Pancreas (tissue), 10 donors: Measurements from ENCODE around the gene ZER1. TPM values are rescaled to one million over a fixed set of nuclear protein-coding genes. Genes with fewer than 3 reads are reported as not detected.

Experiments
- ATAC-seq, 4 donors: fragments of 200-7000 bp; cut with Tn5 transposase; one replicate each; pipeline versions ENCODE4 v1.8.0 to v1.9.1; 2020; ENCODE audit warnings: mild to moderate bottlenecking in 4 of 4, moderate library complexity in 4 of 4
- DNase-seq, 6 donors: peaks; one replicate each; pipeline ENCODE4 v3.0.0-alpha.2; 2020
- FAIRE-seq: peaks from 2 replicates; lab custom pipeline; 2012; peaks lifted over from hg19 to GRCh38; lab: Jason Lieb, UNC
- H3K27ac ChIP-seq, 4 donors: fragments of 200-600 bp; sonication (generic); 1 replicate in 3 of 4; 2 replicates in 1 of 4; pipeline versions ENCODE4 v1.5.0 to v1.8.0; 2020
- H3K27me3 ChIP-seq, 4 donors: fragments of 200-600 bp; one replicate each; pipeline ENCODE4 v1.8.0; 2021
- H3K36me3 ChIP-seq, 3 donors: fragments of 200-600 bp; sonication (generic) in 1 of 3; one replicate each; pipeline versions ENCODE4 v1.5.0 to v1.8.0; 2020 to 2021
- H3K4me1 ChIP-seq, 3 donors: fragments of 200-600 bp; one replicate each; pipeline ENCODE4 v1.8.0; 2021
- H3K4me3 ChIP-seq, 4 donors: fragments of 200-600 bp; sonication (generic) in 2 of 4; one replicate each; pipeline versions ENCODE4 v1.5.0 to v1.8.0; 2020 to 2021
- H3K9me3 ChIP-seq, 4 donors: fragments of 200-600 bp; one replicate each; pipeline ENCODE4 v1.8.0; 2021
- WGBS, 2 donors: extraction: QIAGEN DNeasy Blood & Tissue Kit; methylation state at CpG; one replicate each; pipeline ENCODE4 v1.1.7; 2013; 5-methylcytosine and 5-hydroxymethylcytosine counted together
- intact Hi-C, 3 donors: fragments of 100-400 bp; cut with DNase I; formaldehyde crosslinking; loops; one replicate each; pipeline versions ENCODE4 v1.11.1 to v1.14.2; 2022
- polyA plus RNA-seq, 2 donors: library from polyadenylated mRNA; stranded (reverse); fragments of 200-250 nt; gene quantifications; one replicate each; pipeline ENCODE4 v1.2.3, GENCODE V29; 2013
- total RNA-seq, 6 donors: library from RNA; stranded (reverse); fragmentation: NEBNext Ultra II Directional in 4 of 6; extraction: Animal tissue kit (Norgen Biotek cat#: 25700) in 4 of 6; gene quantifications; one replicate each; pipeline versions ENCODE4 v1.2.1 to v1.2.4, GENCODE V29; 2021 to 2023
- TF ChIP-seq, protein P1 (sequence below), 4 donors: fragments of 200-600 bp; sonication (generic) in 3 of 4; IDR thresholded peaks; one replicate each; pipeline versions ENCODE4 v1.5.0 to v1.8.0; 2021; ENCODE audit warnings: antibody characterized with exemption in 4 of 4
- donor health status: healthy with polysubstance abuse.
- donor health status: DM: no; HTN: no; CAD: no; lungs with moderate emphysema.
- donor health status: DM: no; HTN: no; CAD: no.
- donor health status: control.
- donor health status: control.
- donor health status: Bipolar disorder and iron deficiency.
- donor health status: DM: yes; HTN: yes; CAD: no.
- donor health status: DM: no; HTN: no; CAD: no.
- donor health status: DM: no; HTN: no; CAD: no.
- donor health status: DM: yes; HTN: yes; CAD: no.

The ZER1 gene
- total and polyA plus RNA-seq, 8 donors: 15.8 to 23.4 (median 17.9) TPM

DNA sequence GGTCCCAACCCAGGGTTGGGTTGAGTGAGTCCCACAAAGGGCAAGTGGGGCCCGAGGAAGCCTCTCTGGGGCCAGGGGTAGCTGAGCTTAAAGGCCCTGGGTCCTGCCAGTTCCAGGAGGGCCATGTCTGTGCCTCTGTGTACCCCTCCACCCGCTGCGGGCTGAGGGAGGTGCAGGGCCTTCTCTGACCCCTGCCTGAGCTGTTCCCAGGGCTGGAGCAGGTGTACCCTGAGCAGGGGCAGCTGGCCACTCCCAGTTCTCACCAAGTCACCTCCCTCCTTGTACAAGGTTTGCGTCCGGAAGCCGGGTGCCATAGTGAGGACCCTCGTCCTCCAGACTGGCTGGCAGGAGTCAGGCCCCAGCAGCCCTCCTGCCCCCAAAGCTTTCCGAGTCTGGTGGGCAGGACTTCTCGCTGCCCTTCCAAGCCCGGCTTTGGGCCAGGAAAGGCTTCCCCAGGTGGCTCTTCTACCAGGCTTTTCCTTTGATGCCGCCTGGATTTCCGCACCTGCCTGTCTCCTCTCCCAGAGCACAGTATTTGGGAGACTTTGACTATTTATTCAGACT is 37.4 kb upstream of the ZER1 start:
- 94 to 96% methylated on average over 12 of the region's 12 CpGs for WGBS, 2 donors
- Histone ChIP-seq H3K4me3 (no peak overlapping the region), H3K27ac (no peak overlapping the region), H3K27me3 (no peaks in the 10 kb centered on the region), H3K36me3 (peaks cover 0 to 18% (median 7%) of the 10 kb centered on the region in 3 donors), H3K9me3 (no peaks in the 10 kb centered on the region), H3K4me1 (no peaks in the 10 kb centered on the region)
- intact Hi-C loops: no loop called here
- TF ChIP-seq, protein P1, sequence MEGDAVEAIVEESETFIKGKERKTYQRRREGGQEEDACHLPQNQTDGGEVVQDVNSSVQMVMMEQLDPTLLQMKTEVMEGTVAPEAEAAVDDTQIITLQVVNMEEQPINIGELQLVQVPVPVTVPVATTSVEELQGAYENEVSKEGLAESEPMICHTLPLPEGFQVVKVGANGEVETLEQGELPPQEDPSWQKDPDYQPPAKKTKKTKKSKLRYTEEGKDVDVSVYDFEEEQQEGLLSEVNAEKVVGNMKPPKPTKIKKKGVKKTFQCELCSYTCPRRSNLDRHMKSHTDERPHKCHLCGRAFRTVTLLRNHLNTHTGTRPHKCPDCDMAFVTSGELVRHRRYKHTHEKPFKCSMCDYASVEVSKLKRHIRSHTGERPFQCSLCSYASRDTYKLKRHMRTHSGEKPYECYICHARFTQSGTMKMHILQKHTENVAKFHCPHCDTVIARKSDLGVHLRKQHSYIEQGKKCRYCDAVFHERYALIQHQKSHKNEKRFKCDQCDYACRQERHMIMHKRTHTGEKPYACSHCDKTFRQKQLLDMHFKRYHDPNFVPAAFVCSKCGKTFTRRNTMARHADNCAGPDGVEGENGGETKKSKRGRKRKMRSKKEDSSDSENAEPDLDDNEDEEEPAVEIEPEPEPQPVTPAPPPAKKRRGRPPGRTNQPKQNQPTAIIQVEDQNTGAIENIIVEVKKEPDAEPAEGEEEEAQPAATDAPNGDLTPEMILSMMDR (IDR thresholded peaks at IDR 0.05): no peak
- ATAC-seq: no peak
- no peak for FAIRE-seq
- peak in 1 of 6 donors; percentile 52 for DNase-seq

DNA sequence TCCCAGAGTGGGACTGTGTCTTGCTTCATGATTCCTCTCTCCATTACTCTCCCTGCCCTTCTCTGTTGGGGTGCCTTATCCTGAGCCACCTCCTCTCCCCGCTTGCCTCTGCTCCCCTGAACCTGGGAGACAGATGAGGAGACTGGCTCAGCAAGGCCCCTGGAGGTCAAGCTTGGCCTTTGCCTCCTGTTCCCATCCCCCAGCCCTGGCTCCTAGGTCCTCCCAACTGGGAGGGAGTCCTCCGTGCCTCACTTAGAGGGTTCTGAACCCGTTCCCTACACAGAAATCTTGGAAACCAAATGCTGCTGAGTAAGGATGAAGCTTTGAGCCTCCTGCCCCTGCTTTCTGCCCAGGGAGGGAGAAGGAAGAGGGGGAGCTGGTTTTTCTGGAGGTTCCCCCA is 36.8 kb upstream of the ZER1 start:
- Histone ChIP-seq H3K9me3 (no peaks in the 10 kb centered on the region), H3K4me1 (no peaks in the 10 kb centered on the region), H3K27me3 (no peaks in the 10 kb centered on the region), H3K36me3 (peaks cover 0 to 23% (median 7%) of the 10 kb centered on the region in 3 donors), H3K27ac (no peak overlapping the region), H3K4me3 (no peak overlapping the region)
- intact Hi-C loops: no loop called here
- WGBS, 2 donors: 93 to 96% methylated on average over 3 of the region's 3 CpGs
- no peak for FAIRE-seq
- no peak for DNase-seq
- TF ChIP-seq, protein P1 (IDR thresholded peaks at IDR 0.05): no peak
- no peak for ATAC-seq

DNA sequence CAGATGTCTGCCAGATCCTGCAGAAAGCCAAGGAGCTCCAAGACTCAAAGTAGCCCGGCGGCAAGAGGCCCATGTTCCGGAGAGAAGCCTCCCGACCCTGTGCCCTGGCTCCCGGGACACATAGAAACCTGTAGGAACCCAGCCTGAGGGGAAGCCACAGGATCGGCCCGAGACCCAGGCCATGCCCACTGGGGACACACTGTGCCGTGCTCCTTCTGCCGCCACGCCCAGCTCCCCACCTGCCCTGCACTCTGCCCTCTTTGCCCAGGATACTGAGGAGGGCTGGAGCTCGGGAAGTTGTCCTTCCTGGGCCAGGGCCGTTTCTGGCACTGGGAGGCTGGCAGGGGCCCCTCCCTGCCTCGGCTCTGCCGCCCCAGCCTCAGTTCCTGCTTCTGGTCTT is 36.1 kb upstream of the ZER1 start:
- ATAC-seq (no peak), DNase-seq (no peak), FAIRE-seq (no peak)
- H3K27me3 ChIP-seq: no peaks in the 10 kb centered on the region
- no peak overlapping the region for H3K27ac ChIP-seq
- no peak overlapping the region for H3K4me3 ChIP-seq
- H3K4me1 ChIP-seq: no peaks in the 10 kb centered on the region
- TF ChIP-seq, protein P1 (IDR thresholded peaks at IDR 0.05): no peak
- WGBS, 2 donors: 79 to 94% methylated on average over 13 to 14 of the region's 14 CpGs
- H3K36me3 ChIP-seq: peaks cover 0 to 31% (median 7%) of the 10 kb centered on the region in 3 donors
- intact Hi-C loops: no loop called here
- no peaks in the 10 kb centered on the region for H3K9me3 ChIP-seq

DNA sequence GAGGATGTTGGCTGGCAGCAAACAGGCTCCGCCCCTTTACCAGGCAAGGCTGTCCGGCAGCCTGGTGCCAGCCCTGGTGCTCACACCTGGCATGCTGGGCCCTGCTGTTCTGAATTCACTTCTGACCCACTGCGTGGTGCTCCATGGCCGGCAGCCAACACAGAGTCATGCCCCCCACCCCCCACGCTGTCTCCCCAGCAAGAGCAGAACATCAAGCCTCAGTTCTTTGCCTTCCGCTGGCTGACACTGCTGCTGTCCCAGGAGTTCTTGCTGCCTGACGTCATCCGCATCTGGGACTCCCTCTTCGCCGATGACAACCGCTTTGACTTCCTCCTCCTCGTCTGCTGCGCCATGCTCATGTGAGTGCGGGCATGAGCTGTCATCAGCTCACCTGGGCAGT is 33.9 kb upstream of the ZER1 start:
- intact Hi-C loops: no loop called here
- TF ChIP-seq, protein P1 (IDR thresholded peaks at IDR 0.05): no peak
- ATAC-seq: no peak
- no peak overlapping the region for H3K4me3 ChIP-seq
- FAIRE-seq: no peak
- no peaks in the 10 kb centered on the region for H3K9me3 ChIP-seq
- no peak for DNase-seq
- H3K4me1 ChIP-seq: no peaks in the 10 kb centered on the region
- no peaks in the 10 kb centered on the region for H3K27me3 ChIP-seq
- WGBS, 2 donors: 86 to 91% methylated on average over 14 of the region's 14 CpGs
- H3K27ac ChIP-seq: no peak overlapping the region
- H3K36me3 ChIP-seq: peaks cover 0 to 32% (median 7%) of the 10 kb centered on the region in 3 donors

DNA sequence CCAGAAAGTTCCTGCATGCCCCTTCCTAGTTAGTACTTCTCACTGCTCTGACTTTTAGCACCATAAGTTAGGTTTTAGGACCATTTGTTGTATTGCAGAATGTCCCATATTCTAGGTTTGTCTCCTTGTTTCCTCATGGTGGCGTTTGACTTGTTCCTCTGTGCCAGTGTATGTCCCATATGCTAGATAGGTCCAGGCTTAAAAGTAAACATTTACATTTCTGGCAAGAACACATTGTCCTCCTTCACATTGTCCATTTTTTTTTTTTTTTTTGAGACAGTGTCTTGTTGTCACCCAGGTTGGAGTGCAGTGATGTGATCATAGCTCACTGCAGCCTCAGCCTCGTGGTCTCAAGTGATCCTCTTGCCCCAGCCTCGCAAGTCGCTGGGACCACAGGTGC is 30.8 kb upstream of the ZER1 start:
- Histone ChIP-seq H3K4me1 (no peaks in the 10 kb centered on the region), H3K36me3 (peaks cover 0 to 45% (median 10%) of the 10 kb centered on the region in 3 donors), H3K27ac (no peak overlapping the region), H3K27me3 (no peaks in the 10 kb centered on the region), H3K4me3 (no peak overlapping the region), H3K9me3 (no peaks in the 10 kb centered on the region)
- TF ChIP-seq, protein P1 (IDR thresholded peaks at IDR 0.05): no peak
- FAIRE-seq (no peak), DNase-seq (no peak), ATAC-seq (no peak)
- 95% methylated on average over 4 of the region's 4 CpGs for WGBS, 2 donors
- intact Hi-C loops: no loop called here
